Suprapubic skin (tissue), 4 donors: ENCODE measurements around the gene FXYD4. TPM values are rescaled to one million over a fixed set of nuclear protein-coding genes. Genes with fewer than 3 reads are reported as not detected.

Source experiments
- DNase-seq, 2 donors: peaks; one replicate each; pipeline ENCODE4 v3.0.0-alpha.2; 2019; ENCODE audit warnings: low spot score in 2 of 2
- H3K27ac ChIP-seq: fragments of 200-600 bp; sonication (generic); one replicate; pipeline ENCODE4 v1.5.1; 2019
- H3K27me3 ChIP-seq: fragments of 200-600 bp; sonication (generic); one replicate; pipeline ENCODE4 v1.5.1; 2019
- H3K36me3 ChIP-seq: fragments of 200-600 bp; sonication (generic); one replicate; pipeline ENCODE4 v1.5.1; 2019
- H3K4me1 ChIP-seq: fragments of 200-600 bp; sonication (generic); one replicate; pipeline ENCODE4 v1.5.1; 2019
- H3K4me3 ChIP-seq: fragments of 200-600 bp; sonication (generic); one replicate; pipeline ENCODE4 v1.5.1; 2019; ENCODE audit warnings: mild to moderate bottlenecking
- H3K9me3 ChIP-seq: fragments of 200-600 bp; sonication (generic); one replicate; pipeline ENCODE4 v1.5.1; 2019
- EP300 ChIP-seq: sonication (generic); formaldehyde crosslinking; IDR thresholded peaks from one replicate; pipeline ENCODE4 v1.6.1; 2017; ENCODE audit warnings: antibody characterized with exemption
- POLR2A ChIP-seq, 2 donors: fragments of 450-650 bp; IDR thresholded peaks; one replicate each; pipeline ENCODE4 v1.6.1; 2017; ENCODE audit warnings: antibody characterized with exemption in 2 of 2, mild to moderate bottlenecking in 2 of 2, moderate library complexity in 2 of 2
- POLR2AphosphoS5 ChIP-seq, 3 donors: sonication (generic); formaldehyde crosslinking; IDR thresholded peaks; one replicate each; pipeline ENCODE4 v1.6.1; 2017; ENCODE audit warnings: antibody characterized with exemption in 3 of 3
- WGBS: methylation state at CpG from one replicate; pipeline ENCODE4 v1.1.5; 2018; 5-methylcytosine and 5-hydroxymethylcytosine counted together
- total RNA-seq, 4 donors: library from RNA; depleted of rRNA; stranded (reverse); fragments of >200 nt; gene quantifications; one replicate each; pipeline ENCODE4 v1.1.0, GENCODE V29; 2016
- TF ChIP-seq, protein P1 (sequence below), 2 donors: fragments of 200-600 bp in 1 of 2; fragments of 450-650 bp in 1 of 2; sonication (generic) in 1 of 2; IDR thresholded peaks; one replicate each; pipeline ENCODE4 v1.5.1; 2016 to 2019; ENCODE audit warnings: antibody characterized with exemption in 2 of 2, mild to moderate bottlenecking in 1 of 2, moderate library complexity in 1 of 2

Gene FXYD4
- total RNA-seq, 4 donors from 2014 or later, result not detected

DNA sequence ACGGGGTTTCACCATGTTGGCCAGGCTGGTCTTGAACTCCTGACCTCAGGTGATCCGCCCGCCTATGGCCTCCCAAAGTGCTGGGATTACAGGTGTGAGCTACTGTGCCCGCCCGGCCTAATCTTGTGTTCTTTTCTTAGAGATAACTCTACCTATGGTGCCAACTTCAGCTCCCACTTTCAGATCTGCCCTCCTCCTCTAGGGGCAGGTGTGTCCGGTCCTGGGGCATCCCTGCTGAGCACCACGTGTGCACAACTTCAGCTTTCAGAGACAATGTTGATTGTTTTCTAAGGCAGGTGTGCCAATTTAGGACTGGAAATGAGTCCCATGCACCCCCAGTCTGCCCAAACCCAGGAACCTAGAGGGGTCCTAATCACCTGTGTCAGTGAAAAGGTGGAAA is 18.5 kb upstream of the FXYD4 start:
- peaks cover 27% of the 10 kb centered on the region for H3K4me1 ChIP-seq
- no peak overlapping the region for H3K4me3 ChIP-seq
- 67% methylated on average over 7 of the region's 7 CpGs for WGBS
- TF ChIP-seq POLR2AphosphoS5 (IDR thresholded peaks at IDR 0.05) (no peak), EP300 (no peak), POLR2A (IDR thresholded peaks at IDR 0.05) (no peak)
- TF ChIP-seq, protein P1, sequence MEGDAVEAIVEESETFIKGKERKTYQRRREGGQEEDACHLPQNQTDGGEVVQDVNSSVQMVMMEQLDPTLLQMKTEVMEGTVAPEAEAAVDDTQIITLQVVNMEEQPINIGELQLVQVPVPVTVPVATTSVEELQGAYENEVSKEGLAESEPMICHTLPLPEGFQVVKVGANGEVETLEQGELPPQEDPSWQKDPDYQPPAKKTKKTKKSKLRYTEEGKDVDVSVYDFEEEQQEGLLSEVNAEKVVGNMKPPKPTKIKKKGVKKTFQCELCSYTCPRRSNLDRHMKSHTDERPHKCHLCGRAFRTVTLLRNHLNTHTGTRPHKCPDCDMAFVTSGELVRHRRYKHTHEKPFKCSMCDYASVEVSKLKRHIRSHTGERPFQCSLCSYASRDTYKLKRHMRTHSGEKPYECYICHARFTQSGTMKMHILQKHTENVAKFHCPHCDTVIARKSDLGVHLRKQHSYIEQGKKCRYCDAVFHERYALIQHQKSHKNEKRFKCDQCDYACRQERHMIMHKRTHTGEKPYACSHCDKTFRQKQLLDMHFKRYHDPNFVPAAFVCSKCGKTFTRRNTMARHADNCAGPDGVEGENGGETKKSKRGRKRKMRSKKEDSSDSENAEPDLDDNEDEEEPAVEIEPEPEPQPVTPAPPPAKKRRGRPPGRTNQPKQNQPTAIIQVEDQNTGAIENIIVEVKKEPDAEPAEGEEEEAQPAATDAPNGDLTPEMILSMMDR (IDR thresholded peaks at IDR 0.05), result no peak
- no peaks in the 10 kb centered on the region for H3K36me3 ChIP-seq
- no peak overlapping the region for H3K27ac ChIP-seq
- no peak for DNase-seq
- no peaks in the 10 kb centered on the region for H3K9me3 ChIP-seq
- H3K27me3 ChIP-seq, result no peaks in the 10 kb centered on the region

DNA sequence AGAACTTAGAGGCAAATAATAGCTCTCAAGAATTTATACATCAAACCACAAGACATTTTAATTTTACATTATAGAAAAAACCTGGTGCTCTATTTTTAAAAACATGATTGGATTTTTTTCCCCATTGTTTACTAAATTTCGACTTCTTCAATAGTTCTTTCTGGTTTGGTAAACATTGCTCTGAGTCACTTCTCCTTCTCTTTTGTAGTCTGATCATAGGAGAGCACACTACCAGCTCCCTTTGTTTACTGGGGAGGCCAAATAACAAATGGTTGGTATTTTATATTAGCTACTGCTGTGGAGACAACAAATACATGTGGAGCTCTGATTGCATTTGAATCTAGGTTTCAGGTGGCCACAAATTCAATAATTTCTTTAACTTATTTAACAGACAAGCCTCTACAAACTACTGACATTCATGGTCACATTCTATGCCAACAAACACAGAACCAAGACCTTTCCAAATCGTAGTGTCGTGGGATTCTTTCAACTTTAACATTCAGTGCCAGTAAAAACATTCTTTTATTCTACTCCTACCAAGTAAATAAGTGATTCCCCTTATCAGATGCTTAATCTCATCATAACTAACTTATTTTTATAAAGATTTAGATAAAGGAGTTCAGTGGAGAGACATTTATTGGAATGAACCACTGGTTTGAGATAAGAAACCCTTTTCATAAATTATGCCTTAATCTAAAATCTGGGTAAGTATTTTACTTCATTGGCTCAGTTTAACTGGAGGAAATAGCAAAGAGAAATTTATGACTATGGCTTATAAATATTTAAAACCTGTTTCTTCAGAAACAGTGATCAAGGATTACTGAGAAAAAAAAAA is 17.7 kb upstream of the FXYD4 start:
- WGBS, result 22% methylated on average over 3 of the region's 3 CpGs
- H3K27ac ChIP-seq, result no peak overlapping the region
- no peak for DNase-seq
- TF ChIP-seq POLR2A (IDR thresholded peaks at IDR 0.05), result no peak
- TF ChIP-seq EP300, result no peak
- no peak for TF ChIP-seq POLR2AphosphoS5 (IDR thresholded peaks at IDR 0.05)
- TF ChIP-seq, protein P1 (IDR thresholded peaks at IDR 0.05), result no peak
- H3K4me3 ChIP-seq, result no peak overlapping the region
- H3K27me3 ChIP-seq, result no peaks in the 10 kb centered on the region
- H3K4me1 ChIP-seq, result peaks cover 27% of the 10 kb centered on the region
- H3K9me3 ChIP-seq, result no peaks in the 10 kb centered on the region
- H3K36me3 ChIP-seq, result no peaks in the 10 kb centered on the region

DNA sequence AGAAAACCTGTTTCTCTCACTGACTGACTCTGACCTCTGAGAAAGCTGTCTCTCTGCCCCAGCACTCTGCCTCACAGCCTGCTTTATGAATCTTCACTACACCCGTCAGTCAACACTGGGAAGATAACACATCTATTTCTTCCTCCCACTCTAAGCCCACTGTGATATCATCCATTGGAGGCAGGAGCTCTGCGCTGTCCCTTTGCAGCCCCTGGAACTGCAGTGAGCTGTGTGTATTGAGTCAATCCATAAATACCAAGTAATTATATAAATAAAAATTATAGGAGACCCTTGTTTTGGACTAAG is 17.2 kb upstream of the FXYD4 start:
- Histone ChIP-seq H3K36me3 (no peaks in the 10 kb centered on the region), H3K4me1 (peaks cover 27% of the 10 kb centered on the region), H3K4me3 (no peak overlapping the region), H3K27me3 (no peaks in the 10 kb centered on the region), H3K27ac (no peak overlapping the region), H3K9me3 (no peaks in the 10 kb centered on the region)
- no peak for TF ChIP-seq POLR2A (IDR thresholded peaks at IDR 0.05)
- WGBS, result 70% methylated on average over 2 of the region's 2 CpGs
- DNase-seq, result no peak

DNA sequence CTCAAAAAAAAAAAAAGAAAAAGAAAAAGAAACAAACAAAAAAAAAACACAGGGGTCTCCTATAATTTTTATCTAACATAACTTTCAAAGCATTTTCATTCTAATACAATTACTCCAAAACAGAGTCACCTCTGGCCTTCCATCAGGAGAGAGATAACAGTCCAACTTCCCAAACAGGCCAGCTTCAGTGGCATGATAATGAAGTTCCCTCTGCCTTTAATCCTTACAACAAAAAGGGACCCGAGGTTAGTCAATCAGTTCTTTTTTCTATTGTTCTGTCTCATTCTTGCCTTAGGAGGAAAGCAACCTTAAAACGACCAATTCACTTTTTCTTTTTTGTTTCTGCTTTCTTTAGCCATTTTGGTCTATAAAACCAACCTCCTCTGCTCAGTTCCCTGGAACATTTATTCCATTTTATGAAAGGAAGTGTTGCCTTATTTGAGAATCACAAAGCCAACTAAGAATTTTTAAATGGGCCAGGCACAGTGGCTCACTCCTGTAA is 16.5 kb upstream of the FXYD4 start:
- no peaks in the 10 kb centered on the region for H3K27me3 ChIP-seq
- H3K27ac ChIP-seq, result no peak overlapping the region
- H3K4me1 ChIP-seq, result peaks cover 27% of the 10 kb centered on the region
- no peak overlapping the region for H3K4me3 ChIP-seq
- 16% methylated on average over 2 of the region's 2 CpGs for WGBS
- H3K9me3 ChIP-seq, result no peaks in the 10 kb centered on the region
- TF ChIP-seq EP300, result no peak
- TF ChIP-seq, protein P1 (IDR thresholded peaks at IDR 0.05), result no peak
- TF ChIP-seq POLR2AphosphoS5 (IDR thresholded peaks at IDR 0.05), result no peak
- no peak for TF ChIP-seq POLR2A (IDR thresholded peaks at IDR 0.05)
- no peaks in the 10 kb centered on the region for H3K36me3 ChIP-seq
- DNase-seq, result no peak

DNA sequence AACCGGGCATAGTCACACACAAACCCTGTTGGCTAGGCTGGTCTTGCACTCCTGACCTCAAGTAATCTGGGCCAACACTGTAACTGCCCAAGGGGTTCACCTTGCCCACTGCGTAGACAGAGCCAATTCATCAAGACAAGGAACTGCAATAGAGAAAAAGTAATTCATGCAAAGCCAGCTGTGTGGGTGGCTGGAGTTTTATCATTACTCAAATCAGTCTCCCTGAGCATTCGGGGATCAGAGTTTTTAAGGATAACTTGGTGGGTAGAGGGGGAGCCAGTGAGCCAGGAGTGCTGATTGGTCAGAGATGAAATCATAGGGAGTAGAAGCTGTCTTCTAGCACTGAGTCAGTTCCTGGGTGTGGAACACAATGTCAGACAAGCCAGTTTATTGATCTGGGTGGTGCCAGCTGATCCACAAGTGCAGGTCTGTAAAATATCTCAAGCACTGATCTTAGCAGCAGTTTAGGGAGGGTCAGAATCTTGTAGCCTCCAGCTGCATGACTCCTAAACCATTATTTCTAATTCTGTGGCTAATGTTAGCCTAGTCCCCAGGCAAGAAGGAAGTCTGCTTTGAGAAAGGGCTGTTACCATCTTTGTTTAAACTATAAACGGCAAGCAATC is 15.6 kb upstream of the FXYD4 start:
- WGBS, result 28% methylated on average over 4 of the region's 4 CpGs

More for the DNA sequence above, 15.6 kb upstream of the FXYD4 start:
- DNase-seq, result no peak
- H3K36me3 ChIP-seq, result no peaks in the 10 kb centered on the region
- no peaks in the 10 kb centered on the region for H3K27me3 ChIP-seq
- TF ChIP-seq, protein P1 (IDR thresholded peaks at IDR 0.05), result no peak
- no peak for TF ChIP-seq EP300
- no peak for TF ChIP-seq POLR2A (IDR thresholded peaks at IDR 0.05)
- no peak for TF ChIP-seq POLR2AphosphoS5 (IDR thresholded peaks at IDR 0.05)
- H3K4me3 ChIP-seq, result no peak overlapping the region
- H3K27ac ChIP-seq, result no peak overlapping the region
- H3K4me1 ChIP-seq, result peaks cover 20% of the 10 kb centered on the region
- no peaks in the 10 kb centered on the region for H3K9me3 ChIP-seq
